ENCODE results near the gene MATK.

The MATK gene

GRCh38 chr19:3814648-3815047, 28.5 kb upstream of the MATK start:
- no peak for DNase-seq

- no peak for DNase-seq
These were observed 27.6 kb upstream of the MATK start for GRCh38 chr19:3813473-3814392.

GRCh38 chr19:3810708-3811355, 24.7 kb upstream of the MATK start:
- DNase-seq, result no peak

- no peak for DNase-seq
These were observed 23.9 kb upstream of the MATK start for GRCh38 chr19:3809881-3810707.

- DNase-seq, result no peak
These were observed 22.4 kb upstream of the MATK start for GRCh38 chr19:3808420-3809143.

GRCh38 chr19:3807574-3808354, 21.6 kb upstream of the MATK start:
- DNase-seq, result no peak

GRCh38 chr19:3807131-3807480, 20.9 kb upstream of the MATK start:
- no peak for DNase-seq

GRCh38 chr19:3805859-3806258, 19.7 kb upstream of the MATK start:
- no peak for DNase-seq

- no peak for DNase-seq
These were observed 18.2 kb upstream of the MATK start for GRCh38 chr19:3804429-3804828.

- no peak for DNase-seq
These were observed 17.8 kb upstream of the MATK start for GRCh38 chr19:3803986-3804385.

- no peak for DNase-seq
These were observed 17.1 kb upstream of the MATK start for GRCh38 chr19:3803114-3803888.

GRCh38 chr19:3801412-3802096, 15.4 kb upstream of the MATK start:
- DNase-seq, result no peak

- DNase-seq, result no peak
These were observed 14.8 kb upstream of the MATK start for GRCh38 chr19:3800996-3801395.

- DNase-seq, result no peak
These were observed 12.0 kb upstream of the MATK start for GRCh38 chr19:3798137-3798536.

- DNase-seq, result no peak
These were observed 10.2 kb upstream of the MATK start for GRCh38 chr19:3796358-3796757.

GRCh38 chr19:3793799-3794198, 7.6 kb upstream of the MATK start:
- DNase-seq, result no peak

GRCh38 chr19:3792114-3792513, 5.9 kb upstream of the MATK start:
- DNase-seq, result no peak

- no peak for DNase-seq
These were observed 4.8 kb upstream of the MATK start for GRCh38 chr19:3790941-3791340.

GRCh38 chr19:3790209-3790734, 4.1 kb upstream of the MATK start:
- DNase-seq, result no peak
